HG03159 (cell line): Measurements from ENCODE around the gene CRTC2.

Experiments
- ATAC-seq: cut with Tn5 transposase; IDR thresholded peaks from one replicate; pipeline ENCODE4 v1.9.1; 2021; ENCODE audit warnings: mild to moderate bottlenecking, moderate library complexity; ENCODE audit not compliant: unreplicated experiment

The CRTC2 gene

DNA sequence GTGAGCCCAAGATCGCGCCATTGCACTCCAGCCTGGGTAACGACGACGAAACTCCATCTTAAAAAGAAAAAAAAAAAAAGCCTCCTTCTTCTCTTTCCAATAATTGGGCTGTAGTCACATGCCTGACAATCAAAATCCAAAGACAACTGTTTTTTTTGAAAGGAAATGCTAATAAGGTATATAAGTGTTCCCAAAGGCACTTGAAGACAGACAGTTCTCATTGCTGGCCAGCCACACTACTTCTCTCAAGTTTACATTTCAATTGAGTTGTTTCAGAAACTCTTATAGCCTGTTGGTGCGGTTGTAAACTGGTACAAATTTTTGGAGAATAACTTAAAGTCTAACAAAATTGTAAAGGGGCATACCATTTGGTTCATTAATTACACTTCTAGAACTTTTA, 58.9 kb downstream of the CRTC2 start:
- no peak for ATAC-seq
